Measurements from ENCODE around the gene IL24.

Gene IL24

GRCh38 chr1:206878456-206878855 lies 18.8 kb upstream of the IL24 start:
- no peak for DNase-seq (ENCODE audit: low read depth in 4 of 4, low spot score in 1 of 4)

- no peak for DNase-seq (ENCODE audit: low read depth in 4 of 4, low spot score in 1 of 4)
Measured at GRCh38 chr1:206880314-206880713, 16.9 kb upstream of the IL24 start.

- DNase-seq (ENCODE audit: low read depth in 4 of 4, low spot score in 1 of 4), result no peak
Measured at GRCh38 chr1:206882555-206882954, 14.7 kb upstream of the IL24 start.

- no peak for DNase-seq (ENCODE audit: low read depth in 4 of 4, low spot score in 1 of 4)
Measured at GRCh38 chr1:206883160-206883559, 14.1 kb upstream of the IL24 start.

GRCh38 chr1:206883876-206884275 lies 13.4 kb upstream of the IL24 start:
- no peak for DNase-seq (ENCODE audit: low read depth in 4 of 4, low spot score in 1 of 4)

- DNase-seq (ENCODE audit: low read depth in 4 of 4, low spot score in 1 of 4), result no peak
Measured at GRCh38 chr1:206885341-206886060, 11.7 kb upstream of the IL24 start.

GRCh38 chr1:206886831-206887230 lies 10.4 kb upstream of the IL24 start:
- DNase-seq (ENCODE audit: low read depth in 4 of 4, low spot score in 1 of 4), result no peak

GRCh38 chr1:206887701-206888100 lies 9.5 kb upstream of the IL24 start:
- no peak for DNase-seq (ENCODE audit: low read depth in 4 of 4, low spot score in 1 of 4)

GRCh38 chr1:206890125-206891060 lies 6.8 kb upstream of the IL24 start:
- no peak for DNase-seq (ENCODE audit: low read depth in 4 of 4, low spot score in 1 of 4)

GRCh38 chr1:206891412-206891811 lies 5.8 kb upstream of the IL24 start:
- DNase-seq (ENCODE audit: low read depth in 4 of 4, low spot score in 1 of 4), result no peak

GRCh38 chr1:206892351-206892984 lies 4.8 kb upstream of the IL24 start:
- DNase-seq (ENCODE audit: low read depth in 4 of 4, low spot score in 1 of 4), result no peak

- no peak for DNase-seq (ENCODE audit: low read depth in 4 of 4, low spot score in 1 of 4)
Measured at GRCh38 chr1:206893380-206893779, 3.9 kb upstream of the IL24 start.

GRCh38 chr1:206895325-206895724 lies 1.9 kb upstream of the IL24 start:
- no peak for DNase-seq (ENCODE audit: low read depth in 4 of 4, low spot score in 1 of 4)

GRCh38 chr1:206895837-206896242 lies 1.4 kb upstream of the IL24 start:
- DNase-seq (ENCODE audit: low read depth in 4 of 4, low spot score in 1 of 4), result no peak

- DNase-seq (ENCODE audit: low read depth in 4 of 4, low spot score in 1 of 4), result no peak
Measured at GRCh38 chr1:206896261-206896660, 982 bp upstream of the IL24 start.

- DNase-seq (ENCODE audit: low read depth in 4 of 4, low spot score in 1 of 4), result no peak
Measured at GRCh38 chr1:206898089-206898914, 1.1 kb downstream of the IL24 start.

GRCh38 chr1:206898915-206899431 lies 1.7 kb downstream of the IL24 start:
- DNase-seq (ENCODE audit: low read depth in 4 of 4, low spot score in 1 of 4), result no peak

- DNase-seq (ENCODE audit: low read depth in 4 of 4, low spot score in 1 of 4), result no peak
Measured at GRCh38 chr1:206899717-206900116, 2.5 kb downstream of the IL24 start.

- DNase-seq (ENCODE audit: low read depth in 4 of 4, low spot score in 1 of 4), result no peak
Measured at GRCh38 chr1:206900149-206900548, 2.9 kb downstream of the IL24 start.

GRCh38 chr1:206901944-206902343 lies 4.7 kb downstream of the IL24 start:
- no peak for DNase-seq (ENCODE audit: low read depth in 4 of 4, low spot score in 1 of 4)

- no peak for DNase-seq (ENCODE audit: low read depth in 4 of 4, low spot score in 1 of 4)
Measured at GRCh38 chr1:206902702-206903101, 5.5 kb downstream of the IL24 start.

Measured in stimulated activated CD4-positive, alpha-beta T cell treated with anti-CD3 and anti-CD28 coated beads, Interleukin-1b, Interleukin-23, amount 100 ng/mL, for 24 hours (primary cell).